Nephron (organoid): ENCODE data around the gene MGRN1.

ENCODE experiments used
- H3K27ac Mint-ChIP-seq, 3 experiments: 2 replicates each; pipeline ENCODE4 v1.8.0; 2020; ENCODE audit warnings: mixed read lengths in 3 of 3, mild to moderate bottlenecking in 2 of 3, moderate library complexity in 1 of 3
- H3K27me3 Mint-ChIP-seq: 2 replicates; pipeline ENCODE4 v1.8.0; 2021; ENCODE audit warnings: low read depth, mild to moderate bottlenecking, moderate library complexity, mixed read lengths
- H3K36me3 Mint-ChIP-seq: 2 replicates; pipeline ENCODE4 v1.8.0; 2020; ENCODE audit warnings: low read depth, mixed read lengths
- H3K4me1 Mint-ChIP-seq: 2 replicates; pipeline ENCODE4 v1.8.0; 2020; ENCODE audit warnings: mixed read lengths
- H3K4me3 Mint-ChIP-seq, 3 experiments: 2 replicates each; pipeline ENCODE4 v1.8.0; 2020; ENCODE audit warnings: mild to moderate bottlenecking in 3 of 3, mixed read lengths in 3 of 3, moderate library complexity in 2 of 3
- H3K9me3 Mint-ChIP-seq: 2 replicates; pipeline ENCODE4 v1.8.0; 2020; ENCODE audit warnings: mixed read lengths
- CTCF ChIP-seq, 3 experiments: fragments of 200-600 bp; sonication (generic); IDR thresholded peaks; one replicate each; pipeline ENCODE4 v1.5.0; 2021; ENCODE audit warnings: antibody characterized with exemption in 3 of 3; ENCODE audit not compliant: unreplicated experiment in 3 of 3

MGRN1 gene

GRCh38 chr16:4682084-4682591 is 57.5 kb downstream of the MGRN1 start:
- no peak for TF ChIP-seq CTCF (IDR thresholded peaks at IDR 0.05; ENCODE audit: unreplicated experiment in 3 of 3)
- Mint-ChIP-seq H3K27ac (no peak overlapping the region), H3K4me1 (peaks cover 5% of the 10 kb centered on the region), H3K9me3 (no peaks in the 10 kb centered on the region), H3K27me3 (no peaks in the 10 kb centered on the region), H3K36me3 (peaks cover 10% of the 10 kb centered on the region), H3K4me3 (no peak overlapping the region)

GRCh38 chr16:4682616-4683254 is 58.1 kb downstream of the MGRN1 start:
- no peak overlapping the region for H3K4me3 Mint-ChIP-seq
- H3K4me1 Mint-ChIP-seq = peaks cover 5% of the 10 kb centered on the region
- H3K36me3 Mint-ChIP-seq = peaks cover 14% of the 10 kb centered on the region
- peak; percentile 57 to 71 (median 58) for TF ChIP-seq CTCF (IDR thresholded peaks at IDR 0.05; ENCODE audit: unreplicated experiment in 3 of 3)
- no peaks in the 10 kb centered on the region for H3K9me3 Mint-ChIP-seq
- no peak overlapping the region for H3K27ac Mint-ChIP-seq
- H3K27me3 Mint-ChIP-seq = no peaks in the 10 kb centered on the region

GRCh38 chr16:4683255-4684057 is 58.8 kb downstream of the MGRN1 start:
- no peaks in the 10 kb centered on the region for H3K27me3 Mint-ChIP-seq

GRCh38 chr16:4684058-4684715 is 59.6 kb downstream of the MGRN1 start:
- no peaks in the 10 kb centered on the region for H3K9me3 Mint-ChIP-seq
- H3K36me3 Mint-ChIP-seq = peaks cover 14% of the 10 kb centered on the region
- no peak for TF ChIP-seq CTCF (IDR thresholded peaks at IDR 0.05; ENCODE audit: unreplicated experiment in 3 of 3)
- no peak overlapping the region for H3K27ac Mint-ChIP-seq
- H3K4me1 Mint-ChIP-seq = no peaks in the 10 kb centered on the region
- no peaks in the 10 kb centered on the region for H3K27me3 Mint-ChIP-seq
- H3K4me3 Mint-ChIP-seq = no peak overlapping the region

More at GRCh38 chr16:4683255-4684057, 58.8 kb downstream of the MGRN1 start:
- Mint-ChIP-seq H3K9me3 (no peaks in the 10 kb centered on the region), H3K27ac (no peak overlapping the region), H3K4me1 (peaks cover 5% of the 10 kb centered on the region), H3K4me3 (no peak overlapping the region), H3K36me3 (peaks cover 14% of the 10 kb centered on the region)
- peak in 1 of 3 experiments; percentile 1 for TF ChIP-seq CTCF (IDR thresholded peaks at IDR 0.05; ENCODE audit: unreplicated experiment in 3 of 3)

GRCh38 chr16:4684763-4685162 is 60.1 kb downstream of the MGRN1 start:
- H3K27me3 Mint-ChIP-seq = no peaks in the 10 kb centered on the region
- no peaks in the 10 kb centered on the region for H3K9me3 Mint-ChIP-seq
- H3K27ac Mint-ChIP-seq = no peak overlapping the region
- H3K4me1 Mint-ChIP-seq = no peaks in the 10 kb centered on the region
- TF ChIP-seq CTCF (IDR thresholded peaks at IDR 0.05; ENCODE audit: unreplicated experiment in 3 of 3) = no peak
- peaks cover 14% of the 10 kb centered on the region for H3K36me3 Mint-ChIP-seq
- H3K4me3 Mint-ChIP-seq = no peak overlapping the region
